IMR-90 (cell line): ENCODE results near the gene FSIP1. TPM values are rescaled to one million over a fixed set of nuclear protein-coding genes. Genes with fewer than 3 reads are reported as not detected.

Experiments used
- ATAC-seq: fragments of 200-7000 bp; cut with Tn5 transposase; 2 replicates; pipeline ENCODE4 v1.9.1; 2020; ENCODE audit warnings: low read depth, mild to moderate bottlenecking, moderate library complexity
- BruUV-seq: library from RNA; stranded (reverse); fragments of 400-500 nt; replicated peaks from 2 replicates; lab custom pipeline; 2021; lab: Mats Ljungman, UMichigan
- CTCF ChIA-PET: fragments of 300-600 bp; formaldehyde crosslinking; extraction: SDS; loops from one replicate; lab custom pipeline; 2021; ENCODE audit warnings: antibody characterized with exemption; lab: Yijun Ruan, JAX
- POLR2A ChIA-PET: fragments of 300-600 bp; sonication (Branson Sonifier 250); formaldehyde crosslinking; loops from one replicate; lab custom pipeline; 2022; ENCODE audit warnings: antibody characterized with exemption; ENCODE audit not compliant: unreplicated experiment; lab: Charles Lee
- DNase-seq: peaks from one replicate; pipeline ENCODE4 v3.0.0; 2013
- H2AFZ ChIP-seq: replicated peaks from 2 replicates; pipeline ENCODE3; 2013; ENCODE audit warnings: low read length, mild to moderate bottlenecking; ENCODE audit not compliant: poor library complexity
- H2AK5ac ChIP-seq: 2 replicates; pipeline ENCODE4 v1.6.1; 2013; ENCODE audit warnings: low read depth, low read length, inconsistent platforms
- H2AK9ac ChIP-seq: replicated peaks from 2 replicates; pipeline ENCODE3; 2013; ENCODE audit warnings: mild to moderate bottlenecking, low read depth, low read length, moderate library complexity; ENCODE audit not compliant: poor library complexity
- H2BK120ac ChIP-seq: 2 replicates; pipeline ENCODE4 v1.6.1; 2013; ENCODE audit warnings: low read depth, low read length, inconsistent platforms
- H2BK15ac ChIP-seq: 3 replicates; pipeline ENCODE4 v1.6.1; 2013; ENCODE audit warnings: low read depth, low read length, inconsistent platforms
- H2BK20ac ChIP-seq: 2 replicates; pipeline ENCODE4 v1.6.1; 2013; ENCODE audit warnings: low read depth, mild to moderate bottlenecking, inconsistent platforms, low read length, moderate library complexity
- H2BK5ac ChIP-seq: 2 replicates; pipeline ENCODE4 v1.6.1; 2013; ENCODE audit warnings: mild to moderate bottlenecking, low read depth, low read length, inconsistent platforms; ENCODE audit not compliant: poor library complexity, severe bottlenecking
- H3K14ac ChIP-seq: replicated peaks from 2 replicates; pipeline ENCODE4 v1.6.1; 2013; ENCODE audit warnings: low read depth, low read length, inconsistent platforms
- H3K18ac ChIP-seq: 2 replicates; pipeline ENCODE4 v1.6.1; 2013; ENCODE audit warnings: low read depth, low read length, control low read depth
- H3K23ac ChIP-seq: 2 replicates; pipeline ENCODE4 v1.6.1; 2013; ENCODE audit warnings: low read depth, low read length, inconsistent platforms
- H3K27ac ChIP-seq: 2 replicates; pipeline ENCODE4 v1.5.1; 2013; ENCODE audit warnings: mild to moderate bottlenecking, control low read depth, low read length; ENCODE audit not compliant: insufficient read depth
- H3K27me3 ChIP-seq: 2 replicates; pipeline ENCODE4 v1.6.1; 2013; ENCODE audit warnings: low read length; ENCODE audit not compliant: control insufficient read depth, insufficient read depth
- H3K36me3 ChIP-seq: 2 replicates; pipeline ENCODE4 v1.6.1; 2013; ENCODE audit warnings: low read length, mixed read lengths; ENCODE audit not compliant: control insufficient read depth, insufficient read depth
- H3K4ac ChIP-seq: 2 replicates; pipeline ENCODE4 v1.6.1; 2013; ENCODE audit warnings: low read depth, low read length, inconsistent platforms
- H3K4me1 ChIP-seq: 2 replicates; pipeline ENCODE4 v1.6.1; 2013; ENCODE audit warnings: low read length, mixed read lengths; ENCODE audit not compliant: control insufficient read depth, insufficient read depth
- H3K4me2 ChIP-seq: 2 replicates; pipeline ENCODE4 v1.6.1; 2013; ENCODE audit warnings: low read depth, mild to moderate bottlenecking, control low read depth, low read length, moderate library complexity
- H3K4me3 ChIP-seq: 2 replicates; pipeline ENCODE4 v1.5.1; 2013; ENCODE audit warnings: low read depth, mild to moderate bottlenecking, control low read depth, low read length, moderate library complexity; ENCODE audit not compliant: insufficient read depth
- H3K56ac ChIP-seq: 2 replicates; pipeline ENCODE4 v1.6.1; 2013; ENCODE audit warnings: low read length, inconsistent platforms; ENCODE audit not compliant: insufficient read depth; ENCODE audit errors: extremely low read depth
- H3K79me1 ChIP-seq, 2 experiments: 2 replicates each; pipeline ENCODE4 v1.6.1; 2013; ENCODE audit warnings: low read length in 2 of 2, inconsistent platforms in 1 of 2, low read depth in 1 of 2
- H3K9ac ChIP-seq: 2 replicates; pipeline ENCODE4 v1.6.1; 2013; ENCODE audit warnings: low read depth, low read length, control low read depth
- H3K9me1 ChIP-seq: 2 replicates; pipeline ENCODE4 v1.6.1; 2013; ENCODE audit warnings: low read length, inconsistent platforms; ENCODE audit not compliant: insufficient read depth
- H3K9me3 ChIP-seq: 2 replicates; pipeline ENCODE4 v1.6.1; 2013; ENCODE audit warnings: low read length; ENCODE audit not compliant: control insufficient read depth, insufficient read depth
- H4K20me1 ChIP-seq: 2 replicates; pipeline ENCODE4 v1.6.1; 2013; ENCODE audit warnings: low read length, inconsistent platforms; ENCODE audit not compliant: insufficient read depth
- H4K5ac ChIP-seq: 2 replicates; pipeline ENCODE4 v1.6.1; 2013; ENCODE audit warnings: mild to moderate bottlenecking, low read depth, low read length, control low read depth
- H4K8ac ChIP-seq, 2 experiments: 2 replicates each; pipeline ENCODE4 v1.6.1; 2013; ENCODE audit warnings: low read depth in 2 of 2, low read length in 2 of 2, control low read depth in 1 of 2, inconsistent platforms in 1 of 2
- H4K91ac ChIP-seq: 2 replicates; pipeline ENCODE4 v1.6.1; 2013; ENCODE audit warnings: low read depth, low read length, inconsistent platforms; ENCODE audit not compliant: insufficient read depth
- CEBPB ChIP-seq: IDR thresholded peaks from 2 replicates; pipeline ENCODE4 v1.6.1; 2012; ENCODE audit warnings: low read depth, low read length, improper control_type of control experiment
- CTCF ChIP-seq: conservative IDR thresholded peaks from 2 replicates; pipeline ENCODE4 v1.5.1; 2012; ENCODE audit warnings: mild to moderate bottlenecking, low read depth, low read length, improper control_type of control experiment
- ELK1 ChIP-seq: fragments of 150-350 bp; IDR thresholded peaks from 2 replicates; pipeline ENCODE4 v1.6.1; 2016; ENCODE audit warnings: low read depth, mild to moderate bottlenecking, low read length, moderate library complexity, borderline replicate concordance
- MAZ ChIP-seq: IDR thresholded peaks from 2 replicates; pipeline ENCODE4 v1.6.1; 2012; ENCODE audit warnings: low read depth, mild to moderate bottlenecking, low read length, improper control_type of control experiment, moderate library complexity, borderline replicate concordance
- RFX5 ChIP-seq: IDR thresholded peaks from 2 replicates; pipeline ENCODE4 v1.8.0; 2012; ENCODE audit warnings: low read depth, mild to moderate bottlenecking, low read length, moderate library complexity
- SMC3 ChIP-seq: fragments of 150-350 bp; IDR thresholded peaks from 2 replicates; pipeline ENCODE4 v1.6.1; 2016; ENCODE audit warnings: low read depth, mild to moderate bottlenecking, antibody characterized with exemption, low read length, moderate library complexity
- WGBS, 2 experiments: methylation state at CpG; one replicate each; pipeline versions ENCODE4 v1.1.5 to v1.1.7; 2013; ENCODE audit warnings: missing lambda C conversion rate in 2 of 2; ENCODE audit not compliant: insufficient read length in 1 of 2; ENCODE audit errors: extremely low coverage in 2 of 2; 5-methylcytosine and 5-hydroxymethylcytosine counted together
- dilution Hi-C: fragments of 300-500 bp; cut with HindIII; formaldehyde crosslinking; loops from one replicate; pipeline ENCODE4 v1.14.3; 2018; ENCODE audit warnings: low sequenced_read_pairs; ENCODE audit not compliant: unreplicated experiment
- in situ Hi-C: fragments of 300-500 bp; cut with MboI; formaldehyde crosslinking; loops from 3 replicates; pipeline ENCODE4 v1.14.3; 2019; ENCODE audit warnings: low sequenced_read_pairs, inconsistent platforms, mixed read lengths
- intact Hi-C: fragments of 100-400 bp; cut with micrococcal nuclease; formaldehyde crosslinking; loops from 2 replicates; pipeline ENCODE4 v1.10.0; 2022
- polyA plus RNA-seq, 3 experiments: library from polyadenylated mRNA; depleted of rRNA; stranded (reverse); fragments of >200 nt; gene quantifications; 2 replicates each; pipeline ENCODE4 v1.2.3, GENCODE V29; 2012; ENCODE audit warnings: low replicate concordance in 1 of 3
- total RNA-seq: library from RNA; depleted of rRNA; stranded (reverse); fragments of >200 nt; gene quantifications from 2 replicates; pipeline ENCODE4 v1.2.3, GENCODE V29; 2012

FSIP1 gene
- total and polyA plus RNA-seq, 2 of the 4 experiments (the other 2 are of a cell fraction) = 0.10 to 0.18 TPM

GRCh38 chr15:39628144-39628508, 154.5 kb downstream of the FSIP1 start:
- Histone ChIP-seq H3K27ac (no peak overlapping the region), H3K79me1 (peaks cover 0 to 5% of the 10 kb centered on the region in 2 experiments; a peak in 1 of 4 replicates), H3K9ac (no peak overlapping the region), H2BK5ac (no peak overlapping the region), H2AK9ac (no peak overlapping the region), H2BK20ac (peak overlapping the region; percentile 14; the same call in 1 of the 2 replicates), H3K9me1 (peaks cover 24% of the 10 kb centered on the region), H3K18ac (no peak overlapping the region), H2BK15ac (peak overlapping the region; percentile 19; the same call in 1 of the 3 replicates), H2BK120ac (no peak overlapping the region), H3K4me2 (no peak overlapping the region), H3K4ac (0 out of 2 replicates have a peak overlapping the region, but pooled peaks have one; percentile 22), H3K23ac (no peak overlapping the region), H4K5ac (no peak overlapping the region), H3K36me3 (no peaks in the 10 kb centered on the region), H3K56ac (no peak overlapping the region), H3K4me3 (no peak overlapping the region), H3K27me3 (no peaks in the 10 kb centered on the region), H4K8ac (peak overlapping the region in 1 of 2 experiments; percentile 10; a peak in 1 of 4 replicates), H3K9me3 (no peaks in the 10 kb centered on the region; the same call in 1 of the 2 replicates), H4K91ac (no peak overlapping the region; the same call in 1 of the 2 replicates), H3K4me1 (peaks cover 27% of the 10 kb centered on the region), H2AK5ac (peak overlapping the region; percentile 40), H4K20me1 (no peaks in the 10 kb centered on the region), H2AFZ (no peak overlapping the region), H3K14ac (0 out of 2 replicates have a peak overlapping the region, but pooled peaks have one; percentile 26)
- TF ChIP-seq CEBPB = no peak
- no peak for TF ChIP-seq SMC3
- no peak for TF ChIP-seq RFX5
- TF ChIP-seq CTCF = 0 out of 2 replicates have a peak, but pooled peaks have one; percentile 15
- no peak for TF ChIP-seq MAZ
- TF ChIP-seq ELK1 = no peak
- in situ Hi-C loops (no loop called here), dilution Hi-C loops (no loop called here), intact Hi-C loops (no loop called here)
- ATAC-seq (no peak), DNase-seq (no peak)
- ChIA-PET POLR2A (no interaction called here), CTCF (no interaction called here)
- WGBS, 2 experiments = 91% methylated on average over 5 of the region's 5 CpGs; no CpG with 5 or more reads in 1 of the 2 experiments
- no TSS peak for BruUV-seq
